ENCODE results near the gene SLC44A5. TPM values are rescaled to one million over a fixed set of nuclear protein-coding genes. Genes with fewer than 3 reads are reported as not detected.

The SLC44A5 gene
- total RNA-seq, 1 donor from 2014 or later = 0.69 TPM

- ChIA-PET CTCF (no interaction called here), POLR2A (no interaction called here)
- intact Hi-C loops (cut with micrococcal nuclease) = no loop called here
- no peak for TF ChIP-seq CTCF (IDR thresholded peaks at IDR 0.05)
- ATAC-seq (ENCODE audit: low read depth) (no peak), DNase-seq (no peak)
- no peaks in the 10 kb centered on the region for H3K36me3 Mint-ChIP-seq (ENCODE audit: low read depth)
- no peak overlapping the region for H3K27ac Mint-ChIP-seq
- H3K27me3 Mint-ChIP-seq = no peaks in the 10 kb centered on the region
- no peaks in the 10 kb centered on the region for H3K4me1 Mint-ChIP-seq
- H3K4me3 Mint-ChIP-seq = no peak overlapping the region
- no peaks in the 10 kb centered on the region for H3K9me3 Mint-ChIP-seq
Measured at GRCh38 chr1:75475696-75476095, 135.2 kb downstream of the SLC44A5 start.

GRCh38 chr1:75472971-75473603 is 137.8 kb downstream of the SLC44A5 start:
- H3K27me3 Mint-ChIP-seq = no peaks in the 10 kb centered on the region
- H3K9me3 Mint-ChIP-seq = no peaks in the 10 kb centered on the region
- no peaks in the 10 kb centered on the region for H3K4me1 Mint-ChIP-seq
- no peak overlapping the region for H3K27ac Mint-ChIP-seq
- DNase-seq (no peak), ATAC-seq (ENCODE audit: low read depth) (no peak)
- ChIA-PET POLR2A (no interaction called here), CTCF (no interaction called here)
- intact Hi-C loops (cut with micrococcal nuclease) = no loop called here
- H3K4me3 Mint-ChIP-seq = no peak overlapping the region
- H3K36me3 Mint-ChIP-seq (ENCODE audit: low read depth) = no peaks in the 10 kb centered on the region
- TF ChIP-seq CTCF (IDR thresholded peaks at IDR 0.05) = no peak

GRCh38 chr1:75472089-75472970 is 138.6 kb downstream of the SLC44A5 start:
- TF ChIP-seq CTCF (IDR thresholded peaks at IDR 0.05) = no peak
- ChIA-PET POLR2A (no interaction called here), CTCF (no interaction called here)
- Mint-ChIP-seq H3K4me1 (no peaks in the 10 kb centered on the region), H3K9me3 (no peaks in the 10 kb centered on the region), H3K27me3 (no peaks in the 10 kb centered on the region), H3K4me3 (no peak overlapping the region), H3K36me3 (ENCODE audit: low read depth) (no peaks in the 10 kb centered on the region), H3K27ac (no peak overlapping the region)
- ATAC-seq (ENCODE audit: low read depth) (no peak), DNase-seq (no peak)
- intact Hi-C loops (cut with micrococcal nuclease) = no loop called here

- DNase-seq = no peak
- POLR2A ChIA-PET = no interaction called here
- no peaks in the 10 kb centered on the region for H3K4me1 Mint-ChIP-seq
Measured at GRCh38 chr1:75471252-75471651, 139.7 kb downstream of the SLC44A5 start.

More at GRCh38 chr1:75471252-75471651, 139.7 kb downstream of the SLC44A5 start:
- no peak for TF ChIP-seq CTCF (IDR thresholded peaks at IDR 0.05)
- Mint-ChIP-seq H3K27ac (no peak overlapping the region), H3K9me3 (no peaks in the 10 kb centered on the region), H3K4me3 (no peak overlapping the region), H3K36me3 (ENCODE audit: low read depth) (no peaks in the 10 kb centered on the region), H3K27me3 (no peaks in the 10 kb centered on the region)
- CTCF ChIA-PET = no interaction called here
- ATAC-seq (ENCODE audit: low read depth) = no peak
- intact Hi-C loops (cut with micrococcal nuclease) = no loop called here

All from activated B cell treated with CpG ODN at 0.5 μM for 24 hours (primary cell).